ENCODE measurements around the gene ATP1B3.
"Not testable (repeated sequence)": the region's sequence is repeated elsewhere in the genome, so short reads cannot be mapped to it uniquely, and the experiment has no call there.

The ATP1B3 gene

DNA sequence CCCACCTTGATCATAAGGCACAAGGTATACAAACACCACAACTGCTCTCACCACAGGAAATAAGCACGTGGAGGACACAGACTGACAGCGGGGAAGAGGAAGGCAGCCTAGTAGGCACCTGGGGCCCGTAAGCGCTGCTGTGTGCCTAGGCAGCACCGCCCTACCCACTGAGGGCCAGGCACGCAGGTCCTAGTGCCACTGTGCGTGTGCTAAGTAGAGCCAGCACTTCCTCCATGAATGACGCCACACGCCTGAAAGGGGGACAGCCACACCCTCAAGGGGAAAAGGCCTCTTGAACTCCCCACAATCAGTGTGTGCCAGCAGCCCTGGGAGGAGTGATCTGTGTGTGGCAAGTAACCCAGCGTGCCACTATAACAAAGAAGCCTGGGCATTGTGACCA is 73.0 kb downstream of the ATP1B3 start:
- no peak for DNase-seq (ENCODE audit: low spot score)

DNA sequence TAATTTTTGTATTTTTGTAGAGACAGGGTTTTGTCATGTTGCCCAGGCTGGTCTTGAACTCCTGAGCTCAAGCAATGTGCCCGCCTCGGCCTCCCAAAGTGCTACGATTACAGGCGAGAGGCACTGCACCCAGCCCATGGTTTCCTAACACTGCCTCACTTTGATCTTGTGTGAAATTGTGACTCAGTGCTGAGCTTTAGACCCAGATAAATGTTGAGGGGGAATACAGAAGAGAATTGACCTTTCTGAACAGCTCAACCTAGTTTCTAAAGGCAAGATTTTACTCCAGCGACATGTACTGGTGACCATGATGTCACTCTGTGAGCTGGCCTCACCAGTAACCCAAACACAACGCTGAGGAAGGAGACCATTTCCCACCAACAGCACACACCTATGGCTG is 73.5 kb downstream of the ATP1B3 start:
- no peak for DNase-seq (ENCODE audit: low spot score)

DNA sequence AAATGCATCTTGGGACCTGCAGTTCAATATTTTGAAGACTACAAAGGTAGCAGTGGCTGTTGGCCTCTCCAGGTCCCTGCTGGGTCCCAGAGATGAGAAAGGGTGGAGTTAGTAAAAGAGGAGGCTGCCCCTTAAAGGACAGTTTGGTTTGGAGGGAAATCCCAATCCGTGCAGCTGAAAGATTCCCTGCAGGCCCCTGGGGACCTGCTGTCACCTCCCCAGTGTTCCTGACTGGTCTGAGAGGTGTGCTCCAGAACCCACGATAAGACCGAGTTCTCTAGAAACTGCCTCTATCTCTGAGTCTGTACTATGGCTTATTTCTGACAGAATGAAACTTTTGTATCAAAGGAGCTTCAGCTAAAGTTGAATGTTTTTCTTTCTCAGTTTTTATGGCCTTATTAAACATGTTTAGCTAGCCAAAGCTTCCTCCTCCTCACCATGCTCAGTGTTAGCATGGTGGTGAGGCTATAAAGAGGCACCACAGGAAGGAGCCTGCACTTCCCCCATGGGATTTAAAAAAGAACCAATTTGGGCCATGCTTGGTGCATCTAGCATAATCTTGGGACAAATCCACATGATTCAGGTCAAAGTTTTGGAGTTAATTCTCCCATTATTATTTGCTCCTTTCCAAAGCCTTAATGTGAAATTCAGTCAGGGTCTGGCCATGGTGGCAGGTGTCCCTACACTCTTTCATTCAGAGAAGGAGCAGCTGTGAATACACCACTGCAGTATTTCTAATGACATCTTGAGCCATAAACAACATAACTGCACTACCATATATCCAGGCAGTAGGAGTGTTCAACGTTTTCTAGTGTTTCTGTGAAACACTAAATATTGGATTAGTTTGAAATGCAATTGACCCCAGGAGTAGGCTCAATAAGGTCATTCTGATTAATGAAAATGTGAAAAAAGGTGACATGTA is 74.4 kb downstream of the ATP1B3 start:
- DNase-seq (ENCODE audit: low spot score): no peak

GRCh38 chr3:141952611-141953010 is 76.2 kb downstream of the ATP1B3 start:
- no peak for DNase-seq (ENCODE audit: low spot score)

- no peak for DNase-seq (ENCODE audit: low spot score)
These were observed 78.7 kb downstream of the ATP1B3 start for GRCh38 chr3:141955175-141955574.

- no peak for DNase-seq (ENCODE audit: low spot score)
These were observed 83.4 kb downstream of the ATP1B3 start for GRCh38 chr3:141959589-141960554.

DNA sequence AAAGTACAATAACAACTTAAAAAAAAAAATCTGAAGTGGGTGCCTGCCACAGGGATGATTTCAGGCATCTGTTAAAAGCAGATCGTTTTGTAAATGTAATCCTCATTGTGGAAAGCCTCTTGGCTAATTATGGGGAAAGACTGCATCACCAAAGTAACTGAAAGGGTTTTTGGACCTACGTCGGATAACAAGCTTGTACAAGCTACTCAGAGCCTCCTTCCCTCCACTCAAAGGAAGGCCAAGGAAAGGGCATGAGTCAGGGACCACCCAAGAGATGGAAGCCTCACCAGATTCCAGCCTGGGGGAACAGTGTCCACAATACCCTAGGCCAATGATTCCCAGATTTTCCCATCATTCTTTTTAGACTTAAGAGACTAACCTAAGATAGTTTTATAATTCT is 84.3 kb downstream of the ATP1B3 start:
- no peak for DNase-seq (ENCODE audit: low spot score)

DNA sequence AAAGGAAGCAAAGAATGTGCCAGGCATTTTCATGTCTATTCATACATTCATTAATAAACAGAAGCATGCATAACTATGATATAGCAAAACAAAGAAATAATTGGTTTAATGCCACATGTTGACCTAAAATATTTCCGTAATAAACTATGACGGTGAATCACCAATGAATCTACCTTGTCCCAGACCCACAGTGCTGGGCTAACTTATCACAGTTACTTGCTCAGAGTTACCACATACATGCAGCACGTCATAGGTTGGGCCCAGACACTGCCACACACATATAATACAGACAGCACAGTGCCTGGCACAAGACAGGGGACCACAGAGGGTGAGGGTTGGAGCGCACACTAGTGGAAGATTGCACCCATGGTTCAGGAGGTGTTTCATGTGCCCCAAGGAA is 86.9 kb downstream of the ATP1B3 start:
- no peak for DNase-seq (ENCODE audit: low spot score)

DNA sequence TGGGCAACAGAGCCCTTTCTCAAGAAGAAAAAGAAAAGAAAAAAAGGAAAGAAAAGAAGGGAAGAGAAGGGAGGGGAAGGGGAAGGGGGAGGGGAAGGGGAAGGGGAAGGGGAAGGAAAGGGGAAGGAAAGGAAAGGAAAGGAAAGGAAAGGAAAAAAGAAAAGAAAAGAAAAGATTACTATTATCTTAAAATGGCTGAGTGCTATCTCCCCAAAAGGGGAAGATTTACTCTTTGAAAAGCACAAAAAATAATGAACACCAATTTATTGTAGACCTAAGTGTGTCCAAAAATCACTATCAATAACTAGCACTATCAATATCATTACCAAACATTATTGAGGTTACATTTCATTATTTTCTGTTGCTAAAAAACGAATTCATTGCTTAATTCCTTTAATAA is 89.0 kb downstream of the ATP1B3 start:
- no peak for DNase-seq (ENCODE audit: low spot score)

DNA sequence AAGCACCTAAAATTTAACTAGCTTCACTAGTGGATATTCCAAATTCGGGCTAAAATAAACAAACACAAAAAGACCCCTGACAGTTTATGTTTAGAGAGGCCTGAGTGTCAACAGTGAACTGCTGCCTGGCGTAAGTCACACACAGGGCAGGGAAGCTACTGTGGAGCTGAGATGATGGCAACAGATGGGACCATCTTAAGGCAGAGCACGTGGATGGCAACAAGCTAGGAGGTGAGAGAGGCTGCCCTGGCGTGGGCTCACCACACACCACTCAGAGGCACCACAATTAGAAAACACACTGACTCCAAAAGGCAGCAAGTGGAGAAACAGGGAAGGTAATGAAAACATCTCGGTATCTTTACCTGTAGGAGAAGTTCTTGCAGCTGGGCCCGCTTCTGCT is 93.3 kb downstream of the ATP1B3 start:
- no peak for DNase-seq (ENCODE audit: low spot score)

DNA sequence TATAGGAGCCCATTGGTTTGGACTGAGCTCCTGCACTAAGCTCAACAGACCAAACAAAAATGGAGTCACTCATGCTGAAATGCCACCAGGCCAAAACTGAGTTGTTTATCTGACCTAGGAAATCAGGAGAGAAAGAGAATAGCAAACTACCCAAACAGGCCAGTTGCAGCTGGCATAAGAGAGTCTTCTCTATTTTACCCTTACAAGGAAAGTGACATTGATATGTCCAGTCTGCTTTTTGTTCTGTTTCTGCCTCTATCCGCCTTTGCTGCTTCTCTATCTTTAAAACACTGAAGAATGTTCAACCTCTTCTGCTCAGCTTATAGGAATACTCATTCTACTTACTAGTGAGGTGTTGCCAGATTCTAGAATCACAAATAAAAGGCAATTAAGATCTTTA is 95.1 kb downstream of the ATP1B3 start:
- DNase-seq (ENCODE audit: low spot score): no peak

DNA sequence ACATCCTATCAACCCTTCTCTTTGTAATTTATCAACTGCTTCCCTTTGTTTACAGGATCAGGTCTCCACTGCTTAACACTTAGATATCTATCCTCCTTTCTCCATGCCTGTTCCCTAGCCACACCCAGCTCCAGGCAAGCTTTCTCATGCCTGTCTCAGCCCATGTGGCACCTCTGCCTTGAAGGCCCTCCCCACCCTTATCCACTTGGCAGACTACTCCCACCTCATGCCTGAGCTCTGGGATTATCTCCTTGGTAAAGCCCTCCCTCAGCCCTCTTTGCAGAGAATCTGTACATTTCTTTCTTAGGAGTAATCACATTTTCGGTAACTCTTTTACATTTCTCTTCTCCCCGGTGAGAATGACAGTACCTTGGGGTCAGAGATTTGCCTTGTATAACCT is 96.0 kb downstream of the ATP1B3 start:
- no peak for DNase-seq (ENCODE audit: low spot score)

- not testable (repeated sequence) for DNase-seq (ENCODE audit: low spot score)
These were observed 98.3 kb downstream of the ATP1B3 start for GRCh38 chr3:141974777-141975176.
